GM19035 (cell line): ENCODE data around the gene RAB40C.

ENCODE experiments used
- ATAC-seq: cut with Tn5 transposase; IDR thresholded peaks from one replicate; pipeline ENCODE4 v1.9.1; 2021; ENCODE audit not compliant: unreplicated experiment

RAB40C gene

GRCh38 chr16:678209-678857 is 88.5 kb downstream of the RAB40C start:
- no peak for ATAC-seq
